ENCODE results near the gene CARNS1. TPM values are rescaled to one million over a fixed set of nuclear protein-coding genes. Genes with fewer than 3 reads are reported as not detected.

CARNS1 gene
- total and polyA plus RNA-seq, 9 of the 15 experiments (the other 6 are each of a cell fraction or from before 2014, with no cell fraction given), result 0.01 to 0.18 (median 0.06) TPM; not detected in 3

DNA sequence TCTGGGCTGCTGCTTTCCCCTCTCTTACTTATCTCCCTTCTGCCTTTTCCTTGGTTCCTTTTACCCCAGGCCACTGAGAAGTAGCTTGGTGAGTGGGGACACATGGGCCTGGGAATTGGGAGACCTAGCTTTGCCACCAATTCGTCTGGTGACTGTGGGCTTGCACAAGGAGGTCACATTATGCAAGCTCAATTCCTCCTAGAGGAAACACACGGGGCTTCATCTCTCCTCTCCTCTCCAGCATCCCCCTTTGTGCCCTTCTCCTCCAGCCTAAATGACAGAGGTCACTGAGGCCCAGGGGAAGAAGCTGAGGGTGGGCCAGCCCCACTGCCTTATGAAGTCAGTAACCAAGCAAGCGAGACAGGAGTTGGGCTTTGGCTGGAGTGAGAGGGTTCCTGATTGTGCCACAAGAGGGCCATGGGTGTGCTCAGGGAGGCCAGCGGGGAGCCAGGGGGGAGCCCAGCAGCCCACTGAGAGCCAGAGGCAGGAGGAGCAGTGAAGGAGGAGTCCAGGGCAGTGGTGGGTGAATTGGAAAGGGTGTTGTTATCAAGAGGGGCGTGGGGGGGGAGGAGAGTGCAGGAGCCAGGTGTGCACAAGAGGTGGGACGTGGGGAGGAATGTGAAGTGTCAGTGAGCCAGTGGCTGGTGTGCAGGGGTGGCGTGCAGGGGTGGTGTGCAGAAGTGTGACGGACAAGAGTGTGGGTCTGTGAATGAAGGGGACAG, 44.1 kb upstream of the CARNS1 start (continued):
- TF ChIP-seq MED1 (CRISPR knock-in tag; IDR thresholded peaks at IDR 0.05; ENCODE audit: borderline replicate concordance) (no peak), ZNF143 (CRISPR knock-in tag; IDR thresholded peaks at IDR 0.05) (no peak), GTF2F1 (IDR thresholded peaks at IDR 0.05; ENCODE audit: low read depth, low read length) (no peak), RB1 (IDR thresholded peaks at IDR 0.05; ENCODE audit: low read depth) (no peak), TARDBP (IDR thresholded peaks at IDR 0.05) (no peak), POLR2AphosphoS5 (IDR thresholded peaks at IDR 0.05; ENCODE audit: control insufficient read depth, insufficient read depth, low read depth, low read length) (no peak), CCAR2 (IDR thresholded peaks at IDR 0.05; ENCODE audit: low read depth, low read length) (no peak), BRD4 (IDR thresholded peaks at IDR 0.05) (no peak), SP1 (CRISPR knock-in tag; IDR thresholded peaks at IDR 0.05) (no peak), MCM2 (IDR thresholded peaks at IDR 0.05; ENCODE audit: low read depth) (no peak), DNMT1 (IDR thresholded peaks at IDR 0.05) (no peak), NCOA1 (IDR thresholded peaks at IDR 0.05; ENCODE audit: low read depth) (no peak)
- TF ChIP-seq, protein P1, sequence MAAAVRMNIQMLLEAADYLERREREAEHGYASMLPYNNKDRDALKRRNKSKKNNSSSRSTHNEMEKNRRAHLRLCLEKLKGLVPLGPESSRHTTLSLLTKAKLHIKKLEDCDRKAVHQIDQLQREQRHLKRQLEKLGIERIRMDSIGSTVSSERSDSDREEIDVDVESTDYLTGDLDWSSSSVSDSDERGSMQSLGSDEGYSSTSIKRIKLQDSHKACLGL (CRISPR knock-in tag; IDR thresholded peaks at IDR 0.05; ENCODE audit: borderline replicate concordance, poor library complexity, severe bottlenecking), result no peak
- TF ChIP-seq, protein P2, sequence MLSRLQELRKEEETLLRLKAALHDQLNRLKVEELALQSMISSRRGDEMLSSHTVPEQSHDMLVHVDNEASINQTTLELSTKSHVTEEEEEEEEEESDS (CRISPR knock-in tag; IDR thresholded peaks at IDR 0.05), result no peak
- TF ChIP-seq, protein P3, sequence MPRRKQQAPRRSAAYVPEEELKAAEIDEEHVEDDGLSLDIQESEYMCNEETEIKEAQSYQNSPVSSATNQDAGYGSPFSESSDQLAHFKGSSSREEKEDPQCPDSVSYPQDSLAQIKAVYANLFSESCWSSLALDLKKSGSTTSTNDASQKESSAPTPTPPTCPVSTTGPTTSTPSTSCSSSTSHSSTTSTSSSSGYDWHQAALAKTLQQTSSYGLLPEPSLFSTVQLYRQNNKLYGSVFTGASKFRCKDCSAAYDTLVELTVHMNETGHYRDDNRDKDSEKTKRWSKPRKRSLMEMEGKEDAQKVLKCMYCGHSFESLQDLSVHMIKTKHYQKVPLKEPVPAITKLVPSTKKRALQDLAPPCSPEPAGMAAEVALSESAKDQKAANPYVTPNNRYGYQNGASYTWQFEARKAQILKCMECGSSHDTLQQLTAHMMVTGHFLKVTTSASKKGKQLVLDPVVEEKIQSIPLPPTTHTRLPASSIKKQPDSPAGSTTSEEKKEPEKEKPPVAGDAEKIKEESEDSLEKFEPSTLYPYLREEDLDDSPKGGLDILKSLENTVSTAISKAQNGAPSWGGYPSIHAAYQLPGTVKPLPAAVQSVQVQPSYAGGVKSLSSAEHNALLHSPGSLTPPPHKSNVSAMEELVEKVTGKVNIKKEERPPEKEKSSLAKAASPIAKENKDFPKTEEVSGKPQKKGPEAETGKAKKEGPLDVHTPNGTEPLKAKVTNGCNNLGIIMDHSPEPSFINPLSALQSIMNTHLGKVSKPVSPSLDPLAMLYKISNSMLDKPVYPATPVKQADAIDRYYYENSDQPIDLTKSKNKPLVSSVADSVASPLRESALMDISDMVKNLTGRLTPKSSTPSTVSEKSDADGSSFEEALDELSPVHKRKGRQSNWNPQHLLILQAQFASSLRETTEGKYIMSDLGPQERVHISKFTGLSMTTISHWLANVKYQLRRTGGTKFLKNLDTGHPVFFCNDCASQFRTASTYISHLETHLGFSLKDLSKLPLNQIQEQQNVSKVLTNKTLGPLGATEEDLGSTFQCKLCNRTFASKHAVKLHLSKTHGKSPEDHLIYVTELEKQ (CRISPR knock-in tag; IDR thresholded peaks at IDR 0.05), result no peak

Measured in K562 (cell line).